ENCODE data around the gene ZNF207. TPM values are rescaled to one million over a fixed set of nuclear protein-coding genes. Genes with fewer than 3 reads are reported as not detected.

Gene ZNF207
- total RNA-seq, 1 donor from 2014 or later: 276 TPM

Other genes with a start within 250 kb of the ZNF207 start
- gene RHOT1, start 207.7 kb upstream of the ZNF207 start, total RNA-seq: 14.8 and 16.2 TPM in 2 replicates
- gene RHBDL3, start 84.3 kb upstream of the ZNF207 start, total RNA-seq: 0.10 and 0.20 TPM in 2 replicates
- gene C17orf75, start 8.0 kb upstream of the ZNF207 start, total RNA-seq: 18.1 and 23.0 TPM in 2 replicates
- 115 and 117 TPM in 2 replicates for gene PSMD11, start 94.4 kb downstream of the ZNF207 start, total RNA-seq
- gene CDK5R1, start 136.8 kb downstream of the ZNF207 start, total RNA-seq: 9.3 and 9.6 TPM in 2 replicates